ENCODE measurements around the gene PLXNC1. TPM values are rescaled to one million over a fixed set of nuclear protein-coding genes. Genes with fewer than 3 reads are reported as not detected.

The PLXNC1 gene
- 0.83 and 1.0 TPM in 2 replicates for total RNA-seq (2014; rRNA removed; shearing (Covaris generic))

DNA sequence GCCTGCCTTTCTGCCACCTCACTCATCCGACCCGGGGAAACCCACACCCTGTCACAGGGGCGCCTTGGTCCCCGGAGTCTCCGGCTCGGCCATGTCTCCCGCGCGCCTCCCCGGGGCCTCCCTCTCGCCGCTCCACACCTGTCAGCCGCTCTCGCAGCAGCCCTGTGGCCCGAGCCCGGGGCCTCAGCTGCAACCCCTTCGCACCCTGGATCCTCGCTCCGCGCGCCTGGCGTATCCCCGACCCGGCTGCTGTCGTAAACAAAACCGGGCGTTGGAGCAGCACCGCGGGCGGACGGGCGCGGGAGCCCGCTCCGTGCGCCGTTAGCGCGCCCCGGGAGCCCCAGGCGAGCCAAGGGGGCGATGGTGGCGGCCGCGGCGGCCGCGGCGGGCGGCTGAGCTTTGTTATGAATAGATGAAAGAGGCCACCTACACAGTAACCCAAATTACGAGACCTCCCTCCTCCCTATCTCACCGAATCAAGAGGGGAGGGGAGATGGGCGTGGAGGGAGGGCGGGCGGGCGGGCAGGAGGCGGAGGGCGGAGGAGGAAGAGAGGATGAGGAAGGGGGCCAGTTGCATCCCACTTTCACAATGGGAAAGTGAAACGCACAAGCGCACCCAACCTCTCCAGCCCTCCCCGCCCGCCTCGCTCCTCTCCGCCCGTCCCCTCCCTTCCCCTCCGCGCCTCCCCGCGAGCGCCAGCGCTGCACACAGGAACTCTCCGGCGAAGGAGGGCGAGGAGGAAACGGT, at the start of gene PLXNC1:
PLXNC1 (plus strand) TSS at position 587 of the 748 bp plus-strand sequence. CDS start 395 bp downstream, outside the sequence.

Data from A375 (cell line).